HEK293 (cell line): ENCODE data around the gene XPNPEP2.

ENCODE experiments used
- CTCF ChIA-PET: fragments of 350-600 bp; formaldehyde crosslinking; extraction: SDS; loops from one replicate; lab custom pipeline; 2021; ENCODE audit warnings: antibody characterized with exemption; lab: Yijun Ruan, JAX
- POLR2A ChIA-PET: fragments of 300-600 bp; formaldehyde crosslinking; extraction: SDS; loops from one replicate; lab custom pipeline; 2020; ENCODE audit warnings: antibody characterized with exemption, inconsistent platforms; lab: Yijun Ruan, JAX
- H3K27ac ChIP-seq: fragments of 200-500 bp; sonication (Bioruptor generic); 2 replicates; pipeline ENCODE4 v1.5.1; 2014; ENCODE audit warnings: low read depth, low read length, control low read depth, inconsistent platforms; ENCODE audit errors: extremely low read depth
- H3K36me3 ChIP-seq, 2 experiments: fragments of 200-500 bp in 1 of 2; sonication (Bioruptor generic) in 1 of 2; 1 replicate in 1 of 2; 2 replicates in 1 of 2; pipeline ENCODE4 v1.5.1; 2014 to 2017; ENCODE audit warnings: inconsistent platforms in 2 of 2, low read length in 2 of 2; ENCODE audit not compliant: control insufficient read depth in 2 of 2, insufficient read depth in 1 of 2
- H3K4me1 ChIP-seq: fragments of 200-500 bp; sonication (Bioruptor generic); 2 replicates; pipeline ENCODE4 v1.5.1; 2014; ENCODE audit warnings: mild to moderate bottlenecking, low read length, inconsistent platforms; ENCODE audit not compliant: control insufficient read depth, insufficient read depth
- H3K4me3 ChIP-seq: 2 replicates; pipeline ENCODE4 v1.5.1; 2011; ENCODE audit warnings: low read depth, mild to moderate bottlenecking, control low read depth, low read length, moderate library complexity
- H3K9me3 ChIP-seq: fragments of 200-500 bp; sonication (Bioruptor generic); 2 replicates; pipeline ENCODE4 v1.5.1; 2014; ENCODE audit warnings: low read depth, low read length, inconsistent platforms; ENCODE audit not compliant: control insufficient read depth, insufficient read depth
- ATF2 ChIP-seq: fragments of 450-650 bp; formaldehyde crosslinking; IDR thresholded peaks from 2 replicates; pipeline ENCODE4 v1.5.1; 2016; ENCODE audit warnings: missing biosample characterization, missing genetic modification characterization, low read depth
- REPIN1 ChIP-seq: fragments of 450-650 bp; formaldehyde crosslinking; IDR thresholded peaks from 2 replicates; pipeline ENCODE4 v1.5.1; 2017; ENCODE audit warnings: missing biosample characterization, missing genetic modification characterization, low read depth
- SP3 ChIP-seq: fragments of 450-650 bp; formaldehyde crosslinking; IDR thresholded peaks from 2 replicates; pipeline ENCODE4 v1.5.1; 2016; ENCODE audit warnings: missing biosample characterization, missing genetic modification characterization
- ZBTB10 ChIP-seq: fragments of 450-650 bp; formaldehyde crosslinking; IDR thresholded peaks from 2 replicates; pipeline ENCODE4 v1.5.1; 2016; ENCODE audit warnings: missing biosample characterization, missing genetic modification characterization
- ZEB2 ChIP-seq: fragments of 450-650 bp; formaldehyde crosslinking; IDR thresholded peaks from 2 replicates; pipeline ENCODE4 v1.5.1; 2016; ENCODE audit warnings: missing biosample characterization, missing genetic modification characterization
- ZNF112 ChIP-seq: fragments of 450-650 bp; formaldehyde crosslinking; IDR thresholded peaks from 2 replicates; pipeline ENCODE4 v1.5.0; 2017; ENCODE audit warnings: missing biosample characterization, missing genetic modification characterization
- ZNF121 ChIP-seq: fragments of 450-650 bp; formaldehyde crosslinking; IDR thresholded peaks from 2 replicates; pipeline ENCODE4 v1.5.1; 2016; ENCODE audit warnings: missing biosample characterization, missing genetic modification characterization
- ZNF132 ChIP-seq: fragments of 450-650 bp; formaldehyde crosslinking; IDR thresholded peaks from 2 replicates; pipeline ENCODE4 v1.5.1; 2017; ENCODE audit warnings: missing biosample characterization, missing genetic modification characterization, borderline replicate concordance
- ZNF140 ChIP-seq: fragments of 450-650 bp; formaldehyde crosslinking; IDR thresholded peaks from 2 replicates; pipeline ENCODE4 v1.5.1; 2016; ENCODE audit warnings: missing biosample characterization, missing genetic modification characterization
- ZNF214 ChIP-seq: fragments of 450-650 bp; formaldehyde crosslinking; IDR thresholded peaks from 2 replicates; pipeline ENCODE4 v1.5.1; 2017; ENCODE audit warnings: missing biosample characterization, mild to moderate bottlenecking, missing genetic modification characterization, borderline replicate concordance
- ZNF24 ChIP-seq: fragments of 450-650 bp; formaldehyde crosslinking; IDR thresholded peaks from 2 replicates; pipeline ENCODE4 v1.5.1; 2016; ENCODE audit warnings: missing biosample characterization, missing genetic modification characterization
- ZNF610 ChIP-seq: fragments of 450-650 bp; formaldehyde crosslinking; IDR thresholded peaks from 2 replicates; pipeline ENCODE4 v1.5.1; 2016; ENCODE audit warnings: missing biosample characterization, missing genetic modification characterization, borderline replicate concordance
- ZNF621 ChIP-seq: fragments of 450-650 bp; formaldehyde crosslinking; IDR thresholded peaks from 2 replicates; pipeline ENCODE4 v1.5.1; 2017; ENCODE audit warnings: missing biosample characterization, missing genetic modification characterization
- ZNF660 ChIP-seq: fragments of 450-650 bp; IDR thresholded peaks from 2 replicates; pipeline ENCODE4 v1.5.1; 2018; ENCODE audit warnings: missing biosample characterization, mild to moderate bottlenecking, missing genetic modification characterization
- ZNF707 ChIP-seq: fragments of 450-650 bp; formaldehyde crosslinking; IDR thresholded peaks from 2 replicates; pipeline ENCODE4 v1.5.1; 2016; ENCODE audit warnings: missing biosample characterization, missing genetic modification characterization
- ZNF792 ChIP-seq: fragments of 450-650 bp; formaldehyde crosslinking; IDR thresholded peaks from 2 replicates; pipeline ENCODE4 v1.5.1; 2016; ENCODE audit warnings: missing biosample characterization, missing genetic modification characterization
- ZNF837 ChIP-seq: fragments of 450-650 bp; formaldehyde crosslinking; IDR thresholded peaks from 2 replicates; pipeline ENCODE4 v1.5.1; 2016; ENCODE audit warnings: missing biosample characterization, missing genetic modification characterization
- TF ChIP-seq, protein P1 (sequence below): fragments of 450-650 bp; IDR thresholded peaks from 2 replicates; pipeline ENCODE4 v1.5.1; 2018; ENCODE audit warnings: missing biosample characterization, missing genetic modification characterization

Gene XPNPEP2

DNA sequence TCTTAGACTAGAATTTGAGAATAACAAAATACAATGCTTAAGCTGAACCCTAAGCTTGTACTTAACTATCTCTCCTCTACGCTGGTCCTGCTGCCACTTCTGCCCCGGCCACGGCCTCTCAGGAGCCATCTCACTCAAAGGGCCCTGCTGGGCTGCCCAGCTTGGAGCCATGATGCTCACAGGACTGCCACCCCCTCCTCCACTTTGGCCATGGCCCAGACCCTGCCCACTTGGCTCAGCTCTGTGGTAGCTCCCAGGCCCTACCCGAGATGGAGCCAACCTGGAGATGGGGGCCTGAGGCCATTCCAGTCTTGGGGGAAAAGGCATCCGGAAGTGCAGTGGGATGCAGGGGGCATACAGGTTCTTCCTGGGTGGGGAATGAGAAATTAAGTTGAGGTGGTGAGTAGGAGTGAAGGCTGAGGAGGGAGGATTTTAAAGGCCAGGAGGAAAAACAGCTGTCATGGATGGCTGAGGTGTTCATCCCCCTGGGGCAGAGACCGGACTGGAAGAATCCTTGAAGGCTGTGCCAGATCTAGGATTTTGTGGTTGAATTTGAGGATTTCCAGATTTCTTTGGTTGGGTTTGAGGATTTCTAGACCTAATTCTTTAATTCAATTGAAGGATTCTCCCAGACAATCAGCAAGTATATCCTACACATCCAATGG lies 41.8 kb downstream of the XPNPEP2 start:
- POLR2A ChIA-PET = interaction anchor here (0.6 kb wide), 1 partner anchor 151 kb away, joined by 3 read pairs; no protein-coding TSS in a partner anchor
- TF ChIP-seq ZNF112 (tag by site-specific recombination) (no peak), ZEB2 (tag by site-specific recombination) (no peak), ZNF132 (tag by site-specific recombination) (no peak), ZNF140 (no peak), REPIN1 (tag by site-specific recombination) (no peak), ZNF621 (tag by site-specific recombination) (no peak), ZNF610 (tag by site-specific recombination) (no peak), SP3 (tag by site-specific recombination) (no peak), ZNF707 (tag by site-specific recombination) (no peak), ZNF837 (tag by site-specific recombination) (no peak), ZBTB10 (tag by site-specific recombination) (no peak), ZNF214 (tag by site-specific recombination) (no peak), ZNF660 (tag by site-specific recombination) (no peak)
- TF ChIP-seq, protein P1, sequence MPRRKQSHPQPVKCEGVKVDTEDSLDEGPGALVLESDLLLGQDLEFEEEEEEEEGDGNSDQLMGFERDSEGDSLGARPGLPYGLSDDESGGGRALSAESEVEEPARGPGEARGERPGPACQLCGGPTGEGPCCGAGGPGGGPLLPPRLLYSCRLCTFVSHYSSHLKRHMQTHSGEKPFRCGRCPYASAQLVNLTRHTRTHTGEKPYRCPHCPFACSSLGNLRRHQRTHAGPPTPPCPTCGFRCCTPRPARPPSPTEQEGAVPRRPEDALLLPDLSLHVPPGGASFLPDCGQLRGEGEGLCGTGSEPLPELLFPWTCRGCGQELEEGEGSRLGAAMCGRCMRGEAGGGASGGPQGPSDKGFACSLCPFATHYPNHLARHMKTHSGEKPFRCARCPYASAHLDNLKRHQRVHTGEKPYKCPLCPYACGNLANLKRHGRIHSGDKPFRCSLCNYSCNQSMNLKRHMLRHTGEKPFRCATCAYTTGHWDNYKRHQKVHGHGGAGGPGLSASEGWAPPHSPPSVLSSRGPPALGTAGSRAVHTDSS (tag by site-specific recombination) = no peak
- no peak overlapping the region for H3K27ac ChIP-seq
- CTCF ChIA-PET = interaction anchor here (1.0 kb wide), 1 partner anchor 54 kb away, joined by 4 read pairs; no protein-coding TSS in a partner anchor
- H3K4me3 ChIP-seq = no peak overlapping the region
- no peaks in the 10 kb centered on the region for H3K9me3 ChIP-seq
- no peaks in the 10 kb centered on the region for H3K36me3 ChIP-seq
- no peaks in the 10 kb centered on the region for H3K4me1 ChIP-seq

DNA sequence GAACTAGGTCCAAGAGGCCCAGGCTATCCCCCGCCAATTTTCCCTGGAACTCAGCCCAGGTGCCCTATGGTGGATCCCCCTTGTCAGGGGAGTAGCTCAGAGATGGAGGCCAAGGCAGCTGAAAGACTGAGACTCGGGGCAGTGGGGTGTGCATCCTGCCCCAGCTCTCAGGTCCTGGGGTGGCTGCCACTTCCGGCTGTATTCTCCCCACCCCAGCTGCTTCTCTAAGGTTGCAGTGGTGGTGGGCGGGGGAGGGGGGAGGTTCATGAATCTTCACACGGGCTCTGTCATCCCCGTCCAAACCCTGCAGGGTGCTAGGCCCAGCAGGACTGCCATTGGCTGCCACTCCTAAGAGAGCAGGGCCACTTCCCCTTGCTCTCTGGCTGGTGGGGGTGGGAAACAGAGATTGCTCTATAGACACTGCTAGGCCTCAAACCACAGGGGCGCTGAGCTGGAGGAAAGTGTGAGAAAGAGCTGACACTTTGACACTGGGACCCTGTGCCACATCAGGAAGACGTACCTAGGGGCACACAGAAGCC lies 42.4 kb downstream of the XPNPEP2 start:
- CTCF ChIA-PET = interaction anchor here (0.5 to 1.0 kb wide), 4 partner anchors 11 to 143 kb away, joined by 3 to 6 read pairs (median 4); no protein-coding TSS in a partner anchor
- H3K9me3 ChIP-seq = no peaks in the 10 kb centered on the region
- no peaks in the 10 kb centered on the region for H3K36me3 ChIP-seq
- POLR2A ChIA-PET = interaction anchor here (0.6 kb wide), 1 partner anchor 150 kb away, joined by 3 read pairs; no protein-coding TSS in a partner anchor
- no peak for TF ChIP-seq ZNF792
- no peak for TF ChIP-seq ZNF121 (tag by site-specific recombination)
- no peak for TF ChIP-seq ATF2 (tag by site-specific recombination)
- TF ChIP-seq ZNF24 (tag by site-specific recombination) = no peak
- H3K4me1 ChIP-seq = no peaks in the 10 kb centered on the region
- H3K4me3 ChIP-seq = no peak overlapping the region
- H3K27ac ChIP-seq = no peak overlapping the region
